Mesendoderm (in vitro differentiated cells): ENCODE data around the gene PTPRD.
A peak's percentile ranks its signal among the peaks of the same experiment; 100 is the strongest.
"Not testable (repeated sequence)": the region's sequence is repeated elsewhere in the genome, so short reads cannot be mapped to it uniquely, and the experiment has no call there.

Experiments
- DNase-seq: peaks from one replicate; pipeline ENCODE4 v3.0.0; 2013
- H2AK5ac ChIP-seq: 2 replicates; pipeline ENCODE4 v1.6.1; 2013; ENCODE audit warnings: low read length, inconsistent platforms
- H2BK120ac ChIP-seq: 2 replicates; pipeline ENCODE4 v1.6.1; 2013; ENCODE audit warnings: low read depth, mild to moderate bottlenecking, low read length, moderate library complexity, mixed read lengths
- H2BK15ac ChIP-seq: replicated peaks from 2 replicates; pipeline ENCODE4 v1.6.1; 2013; ENCODE audit warnings: low read depth, mild to moderate bottlenecking, moderate library complexity
- H2BK5ac ChIP-seq: 2 replicates; pipeline ENCODE4 v1.6.1; 2013; ENCODE audit warnings: low read length, inconsistent platforms
- H3K18ac ChIP-seq: 2 replicates; pipeline ENCODE4 v1.6.1; 2013; ENCODE audit warnings: mild to moderate bottlenecking, low read length, mixed read lengths
- H3K23ac ChIP-seq: one replicate; pipeline ENCODE4 v1.6.1; 2013; ENCODE audit warnings: low read length
- H3K27ac ChIP-seq: 2 replicates; pipeline ENCODE4 v1.5.1; 2013; ENCODE audit warnings: low read depth, mild to moderate bottlenecking, inconsistent platforms, low read length, moderate library complexity
- H3K27me3 ChIP-seq: 2 replicates; pipeline ENCODE4 v1.6.1; 2013; ENCODE audit warnings: low read length, control low read depth, mild to moderate bottlenecking, inconsistent platforms; ENCODE audit not compliant: insufficient read depth, poor library complexity
- H3K36me3 ChIP-seq: 2 replicates; pipeline ENCODE4 v1.6.1; 2013; ENCODE audit warnings: low read length, inconsistent platforms; ENCODE audit not compliant: control insufficient read depth, insufficient read depth
- H3K4ac ChIP-seq: one replicate; pipeline ENCODE4 v1.6.1; 2013; ENCODE audit warnings: low read depth, mild to moderate bottlenecking, low read length, moderate library complexity
- H3K4me1 ChIP-seq: 2 replicates; pipeline ENCODE4 v1.6.1; 2013; ENCODE audit warnings: low read depth, low read length, inconsistent platforms; ENCODE audit not compliant: control insufficient read depth
- H3K4me2 ChIP-seq: 2 replicates; pipeline ENCODE4 v1.6.1; 2013; ENCODE audit warnings: low read length
- H3K4me3 ChIP-seq: 2 replicates; pipeline ENCODE4 v1.5.1; 2013; ENCODE audit warnings: mild to moderate bottlenecking, low read length
- H3K56ac ChIP-seq: one replicate; pipeline ENCODE4 v1.6.1; 2013; ENCODE audit warnings: low read length
- H3K79me1 ChIP-seq: 2 replicates; pipeline ENCODE4 v1.6.1; 2013; ENCODE audit warnings: low read length, inconsistent platforms
- H3K79me2 ChIP-seq: 2 replicates; pipeline ENCODE4 v1.6.1; 2013; ENCODE audit warnings: mild to moderate bottlenecking, low read length; ENCODE audit not compliant: control insufficient read depth, insufficient read depth
- H3K9ac ChIP-seq: 2 replicates; pipeline ENCODE4 v1.6.1; 2013; ENCODE audit warnings: low read length, inconsistent platforms
- H4K5ac ChIP-seq: one replicate; pipeline ENCODE4 v1.6.1; 2013; ENCODE audit warnings: low read length
- H4K8ac ChIP-seq: one replicate; pipeline ENCODE4 v1.6.1; 2013; ENCODE audit warnings: low read depth, mild to moderate bottlenecking, control low read depth, low read length, moderate library complexity
- WGBS: extraction: QIAGEN DNeasy Blood & Tissue Kit; methylation state at CpG from one replicate; pipeline ENCODE4 v1.1.7; 2013; ENCODE audit warnings: low lambda C conversion rate, missing lambda C conversion rate; ENCODE audit not compliant: insufficient coverage; ENCODE audit errors: extremely low coverage; 5-methylcytosine and 5-hydroxymethylcytosine counted together

Gene PTPRD

DNA sequence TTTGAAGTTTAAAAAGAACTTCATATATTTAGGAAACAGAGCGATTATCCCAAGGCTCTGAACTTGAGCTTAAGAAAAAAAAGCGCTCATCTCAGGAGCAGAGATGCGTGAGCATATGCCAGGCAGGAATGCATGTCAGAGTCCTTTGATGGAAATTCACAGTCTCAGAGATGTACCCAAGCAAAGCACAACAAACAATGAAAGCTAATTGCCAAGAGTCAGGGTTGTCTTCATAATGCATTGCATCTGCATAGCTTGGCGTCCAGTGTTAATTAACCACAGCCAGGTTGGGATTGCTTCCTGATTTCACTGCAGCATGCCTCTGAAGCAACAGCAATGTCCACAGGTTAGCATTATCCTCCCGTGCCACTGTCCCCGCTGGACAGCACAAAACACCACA, 1906.3 kb downstream of the PTPRD start:
- H3K79me2 ChIP-seq: no peaks in the 10 kb centered on the region
- WGBS: no CpG with 5 or more reads among the region's 6 CpGs

DNA sequence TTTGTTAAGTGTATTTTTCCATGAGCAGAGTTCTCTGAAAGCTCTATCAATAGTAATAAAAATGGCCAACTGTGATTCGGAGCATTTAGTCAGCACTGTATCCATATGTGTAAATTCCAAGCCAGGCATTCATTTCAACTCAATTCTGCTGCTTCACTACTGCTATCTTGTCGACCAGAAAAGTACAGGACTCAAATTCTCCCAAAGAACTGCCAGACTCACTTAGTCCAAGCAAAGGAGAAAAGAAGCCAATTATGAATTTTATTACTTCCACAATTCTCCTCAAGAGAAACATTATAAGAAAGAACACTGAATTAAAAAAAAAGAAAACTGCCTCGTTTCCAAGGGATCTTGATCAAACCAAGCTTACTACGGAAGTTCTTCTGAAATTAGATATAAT, 1906.9 kb downstream of the PTPRD start:
- DNase-seq: no peak
- Histone ChIP-seq H3K36me3 (no peaks in the 10 kb centered on the region), H3K4me1 (no peaks in the 10 kb centered on the region), H3K18ac (no peak overlapping the region), H3K4me3 (no peak overlapping the region), H3K27ac (no peak overlapping the region), H3K79me2 (no peaks in the 10 kb centered on the region), H4K8ac (no peak overlapping the region), H3K27me3 (no peaks in the 10 kb centered on the region), H2BK120ac (no peak overlapping the region), H3K4me2 (no peak overlapping the region), H2AK5ac (no peak overlapping the region), H3K4ac (no peak overlapping the region), H3K9ac (no peak overlapping the region), H4K5ac (no peak overlapping the region), H3K79me1 (peaks cover 3% of the 10 kb centered on the region), H2BK15ac (no peak overlapping the region), H3K56ac (no peak overlapping the region), H3K23ac (no peak overlapping the region), H2BK5ac (no peak overlapping the region)
- no CpG with 5 or more reads among the region's 4 CpGs for WGBS

More for the DNA sequence above, 1906.3 kb downstream of the PTPRD start:
- Histone ChIP-seq H2BK120ac (no peak overlapping the region), H3K56ac (peak overlapping the region; percentile 6), H3K27me3 (no peaks in the 10 kb centered on the region), H3K36me3 (no peaks in the 10 kb centered on the region), H3K9ac (no peak overlapping the region), H3K79me1 (peaks cover 3% of the 10 kb centered on the region), H2BK15ac (no peak overlapping the region), H3K18ac (no peak overlapping the region), H3K23ac (no peak overlapping the region), H4K8ac (no peak overlapping the region), H3K4me2 (no peak overlapping the region), H3K27ac (no peak overlapping the region), H3K4ac (no peak overlapping the region), H3K4me1 (no peaks in the 10 kb centered on the region), H3K4me3 (no peak overlapping the region), H2BK5ac (no peak overlapping the region), H4K5ac (no peak overlapping the region), H2AK5ac (no peak overlapping the region)
- DNase-seq: no peak

DNA sequence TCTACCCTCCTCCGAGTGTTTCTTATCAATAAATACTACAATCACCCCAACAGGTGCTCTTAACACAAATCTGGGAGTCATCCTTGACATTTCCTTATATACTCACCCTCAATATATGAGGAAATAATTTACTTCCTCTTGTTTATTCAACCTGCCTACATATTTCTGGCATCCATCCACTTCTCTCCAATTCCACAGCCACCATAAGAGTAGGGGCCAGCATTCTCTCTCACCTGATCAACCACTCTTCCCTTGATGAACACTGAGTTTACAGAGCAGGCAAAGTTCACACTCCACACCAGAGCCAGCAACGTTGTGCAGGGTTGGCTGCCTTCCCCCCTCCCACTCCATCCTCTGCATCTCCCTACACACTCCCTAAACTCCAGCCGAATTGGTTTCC, 1908.9 kb downstream of the PTPRD start:
- H2AK5ac ChIP-seq: no peak overlapping the region
- no peak overlapping the region for H2BK15ac ChIP-seq
- H3K36me3 ChIP-seq: no peaks in the 10 kb centered on the region
- H3K4ac ChIP-seq: no peak overlapping the region
- H3K79me1 ChIP-seq: peaks cover 3% of the 10 kb centered on the region
- H3K4me1 ChIP-seq: no peaks in the 10 kb centered on the region
- no peak overlapping the region for H3K9ac ChIP-seq
- H4K8ac ChIP-seq: no peak overlapping the region
- H3K27ac ChIP-seq: no peak overlapping the region
- H3K27me3 ChIP-seq: no peaks in the 10 kb centered on the region
- no peak for DNase-seq
- no peak overlapping the region for H3K4me3 ChIP-seq
- no peaks in the 10 kb centered on the region for H3K79me2 ChIP-seq
- H3K4me2 ChIP-seq: no peak overlapping the region
- H2BK5ac ChIP-seq: no peak overlapping the region
- H3K56ac ChIP-seq: no peak overlapping the region
- no peak overlapping the region for H3K18ac ChIP-seq
- WGBS: no CpG with 5 or more reads among the region's 3 CpGs
- no peak overlapping the region for H3K23ac ChIP-seq
- H4K5ac ChIP-seq: no peak overlapping the region
- H2BK120ac ChIP-seq: no peak overlapping the region

DNA sequence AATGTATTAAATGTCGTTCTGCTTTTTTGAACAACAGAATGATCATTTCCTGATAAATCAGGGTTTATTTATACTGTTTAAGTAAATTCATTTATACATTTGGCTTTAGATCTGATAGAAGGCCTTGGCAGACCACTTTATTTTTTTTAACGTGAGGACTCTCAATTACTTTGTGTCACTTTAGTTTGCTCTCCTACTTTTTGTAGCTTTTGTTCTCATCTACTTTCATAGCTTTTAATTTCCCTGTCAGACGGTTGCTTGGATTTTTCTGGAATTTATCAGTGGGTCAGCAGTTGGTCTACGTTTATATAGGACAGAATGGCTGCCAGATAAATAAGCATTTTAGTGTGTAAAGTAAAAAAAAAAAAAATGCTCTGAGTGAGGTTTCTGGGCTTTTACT, 1910.9 kb downstream of the PTPRD start:
- no peak overlapping the region for H4K8ac ChIP-seq
- no peaks in the 10 kb centered on the region for H3K27me3 ChIP-seq
- no peak overlapping the region for H3K4me3 ChIP-seq
- H2BK5ac ChIP-seq: no peak overlapping the region
- H2BK15ac ChIP-seq: no peak overlapping the region
- H3K4ac ChIP-seq: no peak overlapping the region
- no peak overlapping the region for H3K18ac ChIP-seq
- no peak overlapping the region for H2BK120ac ChIP-seq
- no peak overlapping the region for H3K56ac ChIP-seq
- H3K79me1 ChIP-seq: peaks cover 3% of the 10 kb centered on the region
- no peak overlapping the region for H3K23ac ChIP-seq
- no peaks in the 10 kb centered on the region for H3K4me1 ChIP-seq
- H2AK5ac ChIP-seq: no peak overlapping the region
- WGBS: no CpG with 5 or more reads among the region's 4 CpGs
- no peak overlapping the region for H3K4me2 ChIP-seq
- H4K5ac ChIP-seq: no peak overlapping the region
- no peak overlapping the region for H3K9ac ChIP-seq
- no peak for DNase-seq
- H3K27ac ChIP-seq: no peak overlapping the region
- H3K79me2 ChIP-seq: no peaks in the 10 kb centered on the region
- no peaks in the 10 kb centered on the region for H3K36me3 ChIP-seq

DNA sequence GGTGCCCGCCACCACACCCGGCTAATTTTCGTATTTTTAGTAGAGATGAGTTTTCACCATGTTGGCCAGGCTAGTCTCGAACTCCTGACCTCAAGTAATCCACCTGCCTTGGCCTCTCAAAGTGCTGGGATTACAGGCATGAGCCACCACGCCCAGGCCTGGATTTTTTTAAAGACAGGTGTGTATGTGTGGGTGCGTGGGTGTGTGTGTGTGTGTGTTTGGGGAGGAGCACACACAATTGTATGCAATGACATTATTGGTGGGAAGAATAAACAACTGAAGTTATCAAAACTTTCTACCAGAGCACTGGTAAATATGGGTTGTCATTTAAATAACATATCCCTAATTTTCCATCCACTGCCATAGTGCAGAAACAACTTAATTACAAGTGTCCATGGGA, 1915.2 kb downstream of the PTPRD start:
- H3K4me1 ChIP-seq, H2BK120ac ChIP-seq, H3K27me3 ChIP-seq, H2BK15ac ChIP-seq, DNase-seq, H3K27ac ChIP-seq, H3K79me1 ChIP-seq, H3K56ac ChIP-seq, H3K79me2 ChIP-seq, H3K18ac ChIP-seq, H3K9ac ChIP-seq, H3K36me3 ChIP-seq, H2BK5ac ChIP-seq, H2AK5ac ChIP-seq, H4K8ac ChIP-seq, H3K4me2 ChIP-seq, H4K5ac ChIP-seq, H3K23ac ChIP-seq, H3K4me3 ChIP-seq, H3K4ac ChIP-seq: not testable (repeated sequence)
- WGBS: no CpG with 5 or more reads among the region's 6 CpGs

DNA sequence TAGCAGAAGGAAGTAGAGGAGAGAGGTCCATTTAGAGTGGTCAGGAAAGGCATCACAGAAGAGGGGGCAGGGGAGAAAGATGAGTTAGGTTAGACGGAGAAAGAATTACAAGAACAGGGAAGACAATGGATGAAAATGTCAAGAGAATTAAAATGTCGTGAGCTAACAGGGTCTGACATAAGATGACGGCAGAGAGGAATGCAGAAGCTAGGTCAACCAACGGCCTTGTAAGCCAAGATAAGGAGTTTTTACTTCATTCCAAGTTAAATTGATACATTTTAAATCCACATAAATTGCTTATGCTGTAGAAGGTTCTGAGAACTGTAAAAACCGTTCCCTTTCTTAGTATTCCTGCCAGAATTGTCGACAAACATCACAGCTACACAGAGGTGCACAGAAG, 1916.3 kb downstream of the PTPRD start:
- Histone ChIP-seq H3K4ac (no peak overlapping the region), H3K56ac (no peak overlapping the region), H3K4me3 (no peak overlapping the region), H3K36me3 (no peaks in the 10 kb centered on the region), H3K27ac (no peak overlapping the region), H3K23ac (no peak overlapping the region), H2BK120ac (no peak overlapping the region), H3K4me2 (no peak overlapping the region), H3K27me3 (no peaks in the 10 kb centered on the region), H3K79me1 (peaks cover 3% of the 10 kb centered on the region), H2BK5ac (no peak overlapping the region), H2AK5ac (no peak overlapping the region), H3K9ac (no peak overlapping the region), H3K4me1 (peaks cover 6% of the 10 kb centered on the region), H3K18ac (no peak overlapping the region), H3K79me2 (peaks cover 3% of the 10 kb centered on the region), H2BK15ac (no peak overlapping the region), H4K5ac (no peak overlapping the region), H4K8ac (no peak overlapping the region)
- DNase-seq: no peak
- no CpG with 5 or more reads among the region's 6 CpGs for WGBS
